Neutrophil (primary cell): ENCODE measurements around the gene PCNX2.

Source experiments
- H3K27ac ChIP-seq: fragments of 200-600 bp; sonication (generic); 2 replicates; pipeline ENCODE4 v1.5.1; 2016; ENCODE audit warnings: mild to moderate bottlenecking, moderate library complexity
- H3K27me3 ChIP-seq: fragments of 200-600 bp; sonication (generic); 2 replicates; pipeline ENCODE4 v1.6.0; 2016; ENCODE audit warnings: mild to moderate bottlenecking
- H3K36me3 ChIP-seq: fragments of 200-600 bp; sonication (generic); 2 replicates; pipeline ENCODE4 v1.5.1; 2017
- H3K4me1 ChIP-seq, 2 experiments: fragments of 200-600 bp in 1 of 2; sonication (generic) in 1 of 2; 1 replicate in 1 of 2; 2 replicates in 1 of 2; pipeline versions ENCODE4 v1.5.1 to v1.6.1; 2013 to 2016; ENCODE audit warnings: low read depth in 1 of 2, low read length in 1 of 2, mild to moderate bottlenecking in 1 of 2, moderate library complexity in 1 of 2; ENCODE audit not compliant: control insufficient read depth in 1 of 2, insufficient read depth in 1 of 2
- H3K4me3 ChIP-seq, 2 experiments: fragments of 200-600 bp in 1 of 2; sonication (generic) in 1 of 2; 1 replicate in 1 of 2; 2 replicates in 1 of 2; pipeline ENCODE4 v1.5.1; 2013 to 2016; ENCODE audit warnings: low read depth in 1 of 2, low read length in 1 of 2, mild to moderate bottlenecking in 1 of 2, moderate library complexity in 1 of 2
- H3K9me3 ChIP-seq: fragments of 200-600 bp; sonication (generic); 2 replicates; pipeline ENCODE4 v1.5.1; 2016
- CTCF ChIP-seq: fragments of 200-600 bp; sonication (generic); IDR thresholded peaks from 2 replicates; pipeline ENCODE4 v1.5.1; 2016; ENCODE audit warnings: antibody characterized with exemption

The PCNX2 gene

GRCh38 chr1:233340031-233340555 is 44.6 kb upstream of the PCNX2 start:
- Histone ChIP-seq H3K36me3 (no peaks in the 10 kb centered on the region), H3K9me3 (no peaks in the 10 kb centered on the region), H3K27me3 (no peaks in the 10 kb centered on the region), H3K4me3 (no peak overlapping the region), H3K4me1 (no peaks in the 10 kb centered on the region), H3K27ac (no peak overlapping the region)
- TF ChIP-seq CTCF, result no peak

GRCh38 chr1:233338102-233338501 is 42.6 kb upstream of the PCNX2 start:
- Histone ChIP-seq H3K4me1 (no peaks in the 10 kb centered on the region), H3K4me3 (no peak overlapping the region), H3K9me3 (no peaks in the 10 kb centered on the region), H3K27ac (no peak overlapping the region), H3K36me3 (no peaks in the 10 kb centered on the region), H3K27me3 (no peaks in the 10 kb centered on the region)
- no peak for TF ChIP-seq CTCF

- Histone ChIP-seq H3K27me3 (no peaks in the 10 kb centered on the region), H3K36me3 (no peaks in the 10 kb centered on the region), H3K9me3 (no peaks in the 10 kb centered on the region), H3K4me1 (no peaks in the 10 kb centered on the region), H3K27ac (no peak overlapping the region), H3K4me3 (no peak overlapping the region)
- TF ChIP-seq CTCF, result no peak
These were observed 42.0 kb upstream of the PCNX2 start for GRCh38 chr1:233337505-233337904.

- no peaks in the 10 kb centered on the region for H3K36me3 ChIP-seq
- no peak for TF ChIP-seq CTCF
These were observed 41.3 kb upstream of the PCNX2 start for GRCh38 chr1:233336554-233337456.

GRCh38 chr1:233334092-233334491 is 38.6 kb upstream of the PCNX2 start:
- Histone ChIP-seq H3K4me3 (no peak overlapping the region), H3K27ac (no peak overlapping the region), H3K36me3 (no peaks in the 10 kb centered on the region), H3K27me3 (peaks cover 15% of the 10 kb centered on the region), H3K9me3 (no peaks in the 10 kb centered on the region), H3K4me1 (peaks cover 0 to under 1% of the 10 kb centered on the region in 2 experiments)
- TF ChIP-seq CTCF, result no peak

More at GRCh38 chr1:233336554-233337456, 41.3 kb upstream of the PCNX2 start:
- Histone ChIP-seq H3K4me1 (no peaks in the 10 kb centered on the region), H3K9me3 (no peaks in the 10 kb centered on the region), H3K4me3 (no peak overlapping the region), H3K27me3 (no peaks in the 10 kb centered on the region), H3K27ac (no peak overlapping the region)
